Left cardiac atrium (tissue), 4 donors: ENCODE results near the gene CDKN2B. TPM values are rescaled to one million over a fixed set of nuclear protein-coding genes. Genes with fewer than 3 reads are reported as not detected.
A peak's percentile ranks its signal among the peaks of the same experiment; 100 is the strongest.

Experiments used
- ATAC-seq, 2 donors: fragments of 200-7000 bp; cut with Tn5 transposase; one replicate each; pipeline ENCODE4 v1.9.1; 2020; ENCODE audit warnings: mild to moderate bottlenecking in 2 of 2, moderate library complexity in 2 of 2
- DNase-seq: peaks from one replicate; pipeline ENCODE4 v3.0.0-alpha.2; 2020
- intact Hi-C, 2 donors: fragments of 100-400 bp; cut with DNase I; formaldehyde crosslinking; loops; one replicate each; pipeline versions ENCODE4 v1.14.1 to v1.15.1; 2022 to 2023
- total RNA-seq, 2 donors: library from RNA; stranded (reverse); fragmentation: NEBNext Ultra II Directional; extraction: Animal tissue kit (Norgen Biotek cat#: 25700); gene quantifications; one replicate each; pipeline ENCODE4 v1.2.1, GENCODE V29; 2021
- donor health status: DM: no; HTN: yes; CAD: no.
- donor health status: DM: no; HTN: yes; CAD: no; lungs with severe emphysema.
- donor health status: DM: yes; HTN: yes; CAD: no.
- donor health status: Dilated cardiomyopathy.

The CDKN2B gene
- total RNA-seq, 2 donors from 2014 or later: 3.6 to 7.9 TPM

GRCh38 chr9:21998026-21998425, 11.1 kb downstream of the CDKN2B start:
- DNase-seq: no peak
- intact Hi-C loops: no loop called here
- ATAC-seq: no peak

GRCh38 chr9:21997480-21997879, 11.6 kb downstream of the CDKN2B start:
- ATAC-seq (no peak), DNase-seq (no peak)
- intact Hi-C loops: no loop called here

- intact Hi-C loops: no loop called here
- DNase-seq (no peak), ATAC-seq (no peak)
Measured at GRCh38 chr9:21996858-21997257, 12.2 kb downstream of the CDKN2B start.

GRCh38 chr9:21996438-21996837, 12.7 kb downstream of the CDKN2B start:
- DNase-seq (no peak), ATAC-seq (no peak)
- intact Hi-C loops: no loop called here

GRCh38 chr9:21995666-21996398, 13.3 kb downstream of the CDKN2B start:
- DNase-seq (peak; percentile 53), ATAC-seq (peak; percentile 50 to 77)
- intact Hi-C loops: no loop called here

- intact Hi-C loops: no loop called here
- peak; percentile 82 to 88 for ATAC-seq
- DNase-seq: peak; percentile 70
Measured at GRCh38 chr9:21995006-21995665, 14.0 kb downstream of the CDKN2B start.

- peak; percentile 70 to 75 for ATAC-seq
- peak; percentile 48 for DNase-seq
- intact Hi-C loops: no loop called here
Measured at GRCh38 chr9:21994556-21995005, 14.5 kb downstream of the CDKN2B start, which contains the start of gene CDKN2B-AS1. Gene CDKN2B-AS1, plus strand, starts transcription at chr9:21994791.

- ATAC-seq (peak; percentile 46 to 54), DNase-seq (peak; percentile 27)
- intact Hi-C loops: no loop called here
Measured at GRCh38 chr9:21993893-21994555, 15.1 kb downstream of the CDKN2B start, which contains the start of gene CDKN2A. Gene CDKN2A, minus strand, starts transcription at chr9:21994392.

- intact Hi-C loops: no loop called here
- no peak for DNase-seq
- ATAC-seq: no peak
Measured at GRCh38 chr9:21993007-21993406, 16.1 kb downstream of the CDKN2B start.

- no peak for DNase-seq
- intact Hi-C loops: no loop called here
- no peak for ATAC-seq
Measured at GRCh38 chr9:21991072-21991959, 17.8 kb downstream of the CDKN2B start.

- ATAC-seq (no peak), DNase-seq (no peak)
- intact Hi-C loops: no loop called here
Measured at GRCh38 chr9:21989440-21990189, 19.5 kb downstream of the CDKN2B start.

GRCh38 chr9:21988056-21988990, 20.8 kb downstream of the CDKN2B start:
- intact Hi-C loops: no loop called here
- ATAC-seq (no peak), DNase-seq (no peak)

GRCh38 chr9:21985964-21986667, 23.0 kb downstream of the CDKN2B start:
- no peak for ATAC-seq
- DNase-seq: no peak
- intact Hi-C loops: no loop called here

GRCh38 chr9:21984101-21984500, 25.0 kb downstream of the CDKN2B start:
- intact Hi-C loops: no loop called here
- no peak for DNase-seq
- ATAC-seq: no peak

- intact Hi-C loops: no loop called here
- ATAC-seq: no peak
- no peak for DNase-seq
Measured at GRCh38 chr9:21983561-21983935, 25.6 kb downstream of the CDKN2B start.

GRCh38 chr9:21982861-21983560, 26.1 kb downstream of the CDKN2B start:
- DNase-seq (no peak), ATAC-seq (no peak)
- intact Hi-C loops: no loop called here
